ENCODE measurements around the gene PRRC2B. TPM values are rescaled to one million over a fixed set of nuclear protein-coding genes. Genes with fewer than 3 reads are reported as not detected.
"Not testable (repeated sequence)": the region's sequence is repeated elsewhere in the genome, so short reads cannot be mapped to it uniquely, and the experiment has no call there.

Gene PRRC2B
- total RNA-seq, 1 donor from 2014 or later: 190 TPM

GRCh38 chr9:131511880-131512279 is 118.0 kb downstream of the PRRC2B start:
- Histone ChIP-seq H3K27ac (no peak overlapping the region), H3K4me3 (no peak overlapping the region), H3K27me3 (no peaks in the 10 kb centered on the region), H3K36me3 (peaks cover 65% of the 10 kb centered on the region), H3K4me1 (no peaks in the 10 kb centered on the region), H3K9me3 (no peaks in the 10 kb centered on the region)
- intact Hi-C loops (cut with DNase I): no loop called here
- no peak for DNase-seq
- no peak for ATAC-seq
- no peak for TF ChIP-seq CTCF (IDR thresholded peaks at IDR 0.05)

- Histone ChIP-seq H3K36me3 (peaks cover 69% of the 10 kb centered on the region), H3K9me3 (no peaks in the 10 kb centered on the region), H3K27ac (no peak overlapping the region), H3K4me1 (no peaks in the 10 kb centered on the region), H3K4me3 (no peak overlapping the region), H3K27me3 (no peaks in the 10 kb centered on the region)
- ATAC-seq (no peak), DNase-seq (no peak)
- intact Hi-C loops (cut with DNase I): no loop called here
- TF ChIP-seq CTCF (IDR thresholded peaks at IDR 0.05): no peak
These were observed 119.3 kb downstream of the PRRC2B start for GRCh38 chr9:131513177-131513576.

- intact Hi-C loops (cut with DNase I); H3K9me3 ChIP-seq; ATAC-seq; H3K27me3 ChIP-seq; H3K27ac ChIP-seq; H3K4me1 ChIP-seq; H3K4me3 ChIP-seq; DNase-seq: not testable (repeated sequence)
- peaks cover 81% of the 10 kb centered on the region for H3K36me3 ChIP-seq
These were observed 121.7 kb downstream of the PRRC2B start for GRCh38 chr9:131515559-131516031.

- Histone ChIP-seq H3K4me3 (no peak overlapping the region), H3K27me3 (no peaks in the 10 kb centered on the region), H3K4me1 (no peaks in the 10 kb centered on the region), H3K36me3 (peaks cover 81% of the 10 kb centered on the region), H3K9me3 (no peaks in the 10 kb centered on the region), H3K27ac (no peak overlapping the region)
- no peak for TF ChIP-seq CTCF (IDR thresholded peaks at IDR 0.05)
- intact Hi-C loops (cut with DNase I): no loop called here
- no peak for DNase-seq
- no peak for ATAC-seq
These were observed 122.2 kb downstream of the PRRC2B start for GRCh38 chr9:131516100-131516499.

GRCh38 chr9:131516930-131517329 is 123.0 kb downstream of the PRRC2B start:
- Histone ChIP-seq H3K27me3 (no peaks in the 10 kb centered on the region), H3K4me3 (no peak overlapping the region), H3K9me3 (no peaks in the 10 kb centered on the region), H3K4me1 (no peaks in the 10 kb centered on the region), H3K27ac (no peak overlapping the region), H3K36me3 (peaks cover 81% of the 10 kb centered on the region)
- TF ChIP-seq CTCF (IDR thresholded peaks at IDR 0.05): no peak
- no peak for ATAC-seq
- DNase-seq: no peak
- intact Hi-C loops (cut with DNase I): no loop called here

GRCh38 chr9:131517761-131518190 is 123.9 kb downstream of the PRRC2B start:
- DNase-seq: no peak
- no peak for ATAC-seq
- Histone ChIP-seq H3K27me3 (no peaks in the 10 kb centered on the region), H3K4me3 (no peak overlapping the region), H3K4me1 (no peaks in the 10 kb centered on the region), H3K27ac (no peak overlapping the region), H3K9me3 (no peaks in the 10 kb centered on the region), H3K36me3 (peaks cover 82% of the 10 kb centered on the region)
- intact Hi-C loops (cut with DNase I): no loop called here
- TF ChIP-seq CTCF (IDR thresholded peaks at IDR 0.05): no peak

Measured in upper lobe of right lung (tissue), 1 donor.